Fibroblast of lung (primary cell): ENCODE results near the gene CALML4. TPM values are rescaled to one million over a fixed set of nuclear protein-coding genes. Genes with fewer than 3 reads are reported as not detected.
"Not testable (repeated sequence)": the region's sequence is repeated elsewhere in the genome, so short reads cannot be mapped to it uniquely, and the experiment has no call there.

Source experiments
- DNase-seq, 2 donors: peaks; one replicate each; pipeline versions ENCODE4 v3.0.0 to v3.0.0-alpha.2; 2010; ENCODE audit warnings: low read depth in 2 of 2
- H2AFZ ChIP-seq: 2 replicates; pipeline ENCODE4 v1.5.1; 2012; ENCODE audit warnings: low read length, control low read depth, inconsistent platforms
- H3K27ac ChIP-seq: 2 replicates; pipeline ENCODE4 v1.5.1; 2011; ENCODE audit warnings: low read length, control low read depth; ENCODE audit not compliant: insufficient read depth
- H3K27me3 ChIP-seq: 2 replicates; pipeline ENCODE4 v1.5.1; 2011; ENCODE audit warnings: mild to moderate bottlenecking, low read length; ENCODE audit not compliant: control insufficient read depth, insufficient read depth
- H3K36me3 ChIP-seq: 2 replicates; pipeline ENCODE4 v1.5.1; 2011; ENCODE audit warnings: low read length; ENCODE audit not compliant: control insufficient read depth, insufficient read depth
- H3K4me1 ChIP-seq: 2 replicates; pipeline ENCODE4 v1.5.1; 2011; ENCODE audit warnings: low read length; ENCODE audit not compliant: control insufficient read depth, insufficient read depth; ENCODE audit errors: extremely low read depth
- H3K4me2 ChIP-seq: 2 replicates; pipeline ENCODE4 v1.5.1; 2011; ENCODE audit warnings: low read length, control low read depth; ENCODE audit not compliant: insufficient read depth; ENCODE audit errors: extremely low read depth
- H3K4me3 ChIP-seq, 4 experiments: fragments of 200-600 bp in 1 of 4; sonication (generic) in 1 of 4; replicated peaks in 1 of 4; 2 replicates each; pipeline ENCODE4 v1.5.1; 2011 to 2016; ENCODE audit warnings: low read length in 4 of 4, low read depth in 3 of 4, mild to moderate bottlenecking in 3 of 4, control low read depth in 2 of 4, inconsistent platforms in 1 of 4, mixed read lengths in 1 of 4; ENCODE audit not compliant: insufficient read depth in 1 of 4; ENCODE audit errors: control extremely low read depth in 1 of 4
- H3K79me2 ChIP-seq: 2 replicates; pipeline ENCODE4 v1.5.1; 2012; ENCODE audit warnings: mild to moderate bottlenecking, low read length, inconsistent platforms; ENCODE audit not compliant: control insufficient read depth, insufficient read depth
- H3K9ac ChIP-seq: 2 replicates; pipeline ENCODE4 v1.5.1; 2011; ENCODE audit warnings: mild to moderate bottlenecking, low read length, control low read depth; ENCODE audit not compliant: insufficient read depth
- H3K9me3 ChIP-seq: 2 replicates; pipeline ENCODE4 v1.5.1; 2012; ENCODE audit warnings: low read depth, low read length; ENCODE audit not compliant: control insufficient read depth, insufficient read depth
- H4K20me1 ChIP-seq: 2 replicates; pipeline ENCODE4 v1.5.1; 2011; ENCODE audit warnings: low read length; ENCODE audit not compliant: control insufficient read depth, insufficient read depth; ENCODE audit errors: extremely low read depth
- EZH2 ChIP-seq: IDR thresholded peaks from 2 replicates; pipeline ENCODE4 v1.5.1; 2012; ENCODE audit warnings: low read length, control low read depth, mild to moderate bottlenecking; ENCODE audit errors: missing control alignments
- polyA plus RNA-seq, 2 donors: library from polyadenylated mRNA; depleted of rRNA in 1 of 2; stranded (reverse) in 1 of 2; unstranded in 1 of 2; fragments of >200 nt; gene quantifications; 2 replicates each; pipeline ENCODE4 v1.2.1, GENCODE V29; 2011 to 2012; ENCODE audit warnings: missing spikeins in 1 of 2
- total RNA-seq: library from RNA; depleted of rRNA; stranded (reverse); fragments of >200 nt; gene quantifications from 2 replicates; pipeline ENCODE4 v1.2.1, GENCODE V29; 2014
- TF ChIP-seq, protein P1 (sequence below), 2 donors: IDR thresholded peaks in 1 of 2; conservative IDR thresholded peaks in 1 of 2; 1 replicate in 1 of 2; 2 replicates in 1 of 2; pipeline ENCODE4 v1.5.1; 2011 to 2012; ENCODE audit warnings: low read length in 2 of 2, control low read depth in 1 of 2, inconsistent platforms in 1 of 2, low read depth in 1 of 2, mild to moderate bottlenecking in 1 of 2

The CALML4 gene
- total and polyA plus RNA-seq, 2 donors (not counting 1 experiment from before 2014, with no cell fraction given), result 1.8 to 2.0 TPM

DNA sequence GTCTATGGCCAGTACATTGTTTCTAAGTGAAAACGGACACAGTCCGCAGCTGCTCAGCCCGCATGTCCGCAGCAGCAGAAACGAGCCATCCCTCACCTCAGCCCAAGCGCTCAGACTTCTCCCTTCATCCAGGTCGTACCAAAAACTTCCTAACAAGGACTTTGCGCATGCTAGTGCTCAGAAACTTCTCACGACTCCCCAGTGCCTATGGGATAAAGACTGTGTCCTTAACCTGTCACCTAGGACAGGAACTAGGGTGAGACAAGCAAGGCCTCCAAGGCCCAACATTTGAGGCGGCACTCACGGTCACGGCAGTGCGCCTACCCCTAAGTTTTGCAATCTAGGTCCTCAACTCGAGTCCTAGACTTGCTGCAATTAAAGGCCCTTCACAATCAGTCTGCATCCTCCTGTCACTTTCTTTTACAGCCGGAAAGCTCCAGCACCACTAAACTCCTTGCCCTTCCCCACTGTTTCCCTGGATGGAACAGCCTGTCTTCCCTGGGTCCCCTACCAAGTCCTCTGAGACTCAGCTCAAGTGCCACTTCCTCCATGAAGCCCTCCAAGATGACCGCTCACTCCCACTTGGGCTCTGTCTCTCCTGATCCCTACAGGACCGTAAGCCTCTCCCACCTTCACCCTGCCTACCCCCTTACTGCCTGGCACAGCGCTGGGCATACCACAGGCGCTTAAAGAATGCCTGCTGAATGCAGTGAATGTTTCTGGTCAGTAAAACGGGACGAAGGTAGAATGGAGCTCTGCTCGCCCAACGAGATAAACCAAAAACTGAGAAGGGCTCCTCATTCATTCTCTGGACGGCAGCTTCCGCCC, 23.2 kb upstream of the CALML4 start:
- Histone ChIP-seq H3K4me3 (peak overlapping the region; percentile 64 to 96 (median 84)), H3K79me2 (peaks cover 33% of the 10 kb centered on the region), H3K9me3 (no peaks in the 10 kb centered on the region), H3K4me2 (peak overlapping the region; percentile 96), H4K20me1 (no peaks in the 10 kb centered on the region), H3K27me3 (no peaks in the 10 kb centered on the region), H3K4me1 (peaks cover 3% of the 10 kb centered on the region), H3K27ac (peak overlapping the region; percentile 82), H3K9ac (peak overlapping the region; percentile 86), H2AFZ (peak overlapping the region; percentile 86), H3K36me3 (no peaks in the 10 kb centered on the region)
- DNase-seq, result peak in 1 of 2 donors; percentile 23
- TF ChIP-seq, protein P1, sequence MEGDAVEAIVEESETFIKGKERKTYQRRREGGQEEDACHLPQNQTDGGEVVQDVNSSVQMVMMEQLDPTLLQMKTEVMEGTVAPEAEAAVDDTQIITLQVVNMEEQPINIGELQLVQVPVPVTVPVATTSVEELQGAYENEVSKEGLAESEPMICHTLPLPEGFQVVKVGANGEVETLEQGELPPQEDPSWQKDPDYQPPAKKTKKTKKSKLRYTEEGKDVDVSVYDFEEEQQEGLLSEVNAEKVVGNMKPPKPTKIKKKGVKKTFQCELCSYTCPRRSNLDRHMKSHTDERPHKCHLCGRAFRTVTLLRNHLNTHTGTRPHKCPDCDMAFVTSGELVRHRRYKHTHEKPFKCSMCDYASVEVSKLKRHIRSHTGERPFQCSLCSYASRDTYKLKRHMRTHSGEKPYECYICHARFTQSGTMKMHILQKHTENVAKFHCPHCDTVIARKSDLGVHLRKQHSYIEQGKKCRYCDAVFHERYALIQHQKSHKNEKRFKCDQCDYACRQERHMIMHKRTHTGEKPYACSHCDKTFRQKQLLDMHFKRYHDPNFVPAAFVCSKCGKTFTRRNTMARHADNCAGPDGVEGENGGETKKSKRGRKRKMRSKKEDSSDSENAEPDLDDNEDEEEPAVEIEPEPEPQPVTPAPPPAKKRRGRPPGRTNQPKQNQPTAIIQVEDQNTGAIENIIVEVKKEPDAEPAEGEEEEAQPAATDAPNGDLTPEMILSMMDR (conservative IDR thresholded peaks at IDR 0.05 in 1 of 2, IDR thresholded peaks at IDR 0.05 in 1 of 2; ENCODE audit: low read depth in 1 of 2, low read length in 2 of 2), result no peak
- no peak for TF ChIP-seq EZH2

DNA sequence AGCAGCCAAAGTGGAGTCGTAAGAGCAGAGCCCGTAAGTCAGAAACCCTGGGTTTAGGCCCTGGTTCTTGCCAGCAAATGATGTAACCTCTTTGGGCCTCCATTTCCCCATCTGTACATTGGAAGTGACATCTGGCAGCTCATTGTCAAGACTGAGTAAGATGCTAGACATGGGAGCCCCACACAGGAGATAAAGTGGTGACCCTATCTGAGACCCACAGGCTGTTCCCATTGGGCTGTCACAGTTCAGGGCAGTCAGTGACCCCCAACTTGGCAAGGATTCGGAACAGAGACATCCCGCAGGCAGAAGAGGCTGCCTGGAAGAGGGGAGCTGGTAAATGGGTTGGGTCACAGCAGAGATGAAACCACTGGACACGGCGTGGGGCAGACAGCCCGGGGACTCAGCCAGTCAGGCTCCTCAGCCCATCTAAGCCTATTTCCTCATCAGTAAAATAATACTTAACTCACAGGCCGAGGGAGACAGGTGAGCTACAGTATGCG, 22.6 kb upstream of the CALML4 start:
- peak overlapping the region; percentile 96 for H3K4me2 ChIP-seq
- H4K20me1 ChIP-seq, result no peaks in the 10 kb centered on the region
- H3K27ac ChIP-seq, result no peak overlapping the region
- TF ChIP-seq, protein P1 (conservative IDR thresholded peaks at IDR 0.05 in 1 of 2, IDR thresholded peaks at IDR 0.05 in 1 of 2; ENCODE audit: low read depth in 1 of 2, low read length in 2 of 2), result no peak
- no peak for TF ChIP-seq EZH2
- peak overlapping the region in 3 of 4 experiments; percentile 64 to 86 (median 81) for H3K4me3 ChIP-seq
- peaks cover 3% of the 10 kb centered on the region for H3K4me1 ChIP-seq
- H3K36me3 ChIP-seq, result no peaks in the 10 kb centered on the region
- no peak for DNase-seq
- H3K9me3 ChIP-seq, result no peaks in the 10 kb centered on the region
- H3K79me2 ChIP-seq, result peaks cover 37% of the 10 kb centered on the region
- H2AFZ ChIP-seq, result no peak overlapping the region
- no peak overlapping the region for H3K9ac ChIP-seq
- no peaks in the 10 kb centered on the region for H3K27me3 ChIP-seq

DNA sequence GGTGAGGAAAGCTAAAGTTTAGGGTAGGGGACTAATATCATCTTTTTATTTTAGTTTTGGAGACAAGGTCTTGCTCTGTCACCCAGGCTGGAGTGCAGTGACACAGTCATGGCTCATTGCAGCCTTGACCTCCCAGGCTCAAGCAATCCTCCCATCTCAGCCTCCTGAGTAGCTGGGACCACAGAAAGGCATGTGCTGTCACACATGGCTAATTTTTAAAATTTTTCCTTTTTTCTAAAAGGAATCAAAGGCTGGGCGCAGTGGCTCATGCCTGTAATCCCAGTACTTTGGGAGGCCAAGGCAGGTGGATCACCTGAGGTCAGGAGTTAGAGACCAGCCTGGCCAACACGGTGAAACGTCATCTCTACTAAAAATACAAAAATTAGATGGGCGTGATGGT, 20.3 kb upstream of the CALML4 start:
- H3K27ac ChIP-seq, H3K36me3 ChIP-seq, H3K4me1 ChIP-seq, H3K9ac ChIP-seq, H3K4me2 ChIP-seq, H3K9me3 ChIP-seq, H3K27me3 ChIP-seq, DNase-seq, H2AFZ ChIP-seq, H3K4me3 ChIP-seq, H4K20me1 ChIP-seq: not testable (repeated sequence)
- peaks cover 38% of the 10 kb centered on the region for H3K79me2 ChIP-seq
